HepG2 (cell line): ENCODE results near the gene CDK2. TPM values are rescaled to one million over a fixed set of nuclear protein-coding genes. Genes with fewer than 3 reads are reported as not detected.
A peak's percentile ranks its signal among the peaks of the same experiment; 100 is the strongest.

ENCODE experiments used
- ATAC-seq: fragments of 200-7000 bp; cut with Tn5 transposase; 3 replicates; pipeline ENCODE4 v1.9.1; 2020; ENCODE audit warnings: mild to moderate bottlenecking, moderate library complexity
- BruUV-seq: library from RNA; stranded (reverse); fragments of 400-500 nt; replicated peaks from 2 replicates; lab custom pipeline; 2021; lab: Mats Ljungman, UMichigan
- CTCF ChIA-PET: fragments of 300-600 bp; formaldehyde crosslinking; extraction: SDS; loops from one replicate; lab custom pipeline; 2021; ENCODE audit warnings: low total read pairs, inconsistent platforms, low intra/inter-chr PET ratio; lab: Yijun Ruan, JAX
- POLR2A ChIA-PET: fragments of 350-600 bp; sonication (Branson Sonifier 250); formaldehyde crosslinking; loops from one replicate; lab custom pipeline; 2020; ENCODE audit warnings: antibody characterized with exemption, inconsistent platforms; lab: Yijun Ruan, JAX
- DNase-seq: peaks from one replicate; pipeline ENCODE4 v3.0.0-alpha.2; 2015; ENCODE audit warnings: low spot score
- FAIRE-seq: peaks from 3 replicates; lab custom pipeline; 2011; peaks lifted over from hg19 to GRCh38; lab: Jason Lieb, UNC
- H2AFZ ChIP-seq: one replicate; pipeline ENCODE4 v1.6.1; 2011; ENCODE audit warnings: low read length, inconsistent platforms
- H3K27ac ChIP-seq: fragments of 300-600 bp; 3 replicates; pipeline ENCODE4 v1.8.0; 2011; ENCODE audit warnings: mixed run types, mild to moderate bottlenecking, mixed read lengths, low read length, inconsistent platforms; ENCODE audit not compliant: insufficient read depth; ENCODE audit errors: extremely low read length
- H3K27me3 ChIP-seq, 2 experiments: fragments of 200-600 bp in 1 of 2; 2 replicates in 1 of 2; 3 replicates in 1 of 2; pipeline versions ENCODE4 v1.6.0 to v1.8.0; 2011; ENCODE audit warnings: low read length in 2 of 2, mild to moderate bottlenecking in 2 of 2, moderate library complexity in 2 of 2, inconsistent platforms in 1 of 2; ENCODE audit not compliant: insufficient read depth in 2 of 2, control insufficient read depth in 1 of 2
- H3K36me3 ChIP-seq, 2 experiments: fragments of 200-600 bp in 1 of 2; replicated peaks in 1 of 2; 2 replicates in 1 of 2; 3 replicates in 1 of 2; pipeline versions ENCODE4 v1.5.1 to v1.8.0; 2011; ENCODE audit warnings: low read length in 2 of 2, inconsistent platforms in 1 of 2; ENCODE audit not compliant: insufficient read depth in 2 of 2, control insufficient read depth in 1 of 2
- H3K4me1 ChIP-seq: 2 replicates; pipeline ENCODE4 v1.5.1; 2012; ENCODE audit warnings: low read length, inconsistent platforms; ENCODE audit not compliant: insufficient read depth
- H3K4me2 ChIP-seq: 2 replicates; pipeline ENCODE4 v1.6.0; 2011; ENCODE audit warnings: low read depth, low read length, inconsistent platforms
- H3K4me3 ChIP-seq, 3 experiments: fragments of 200-600 bp in 1 of 3; sonication (generic), shearing (Covaris generic) in 1 of 3; replicated peaks in 1 of 3; 2 replicates each; pipeline ENCODE4 v1.5.1; 2011 to 2016; ENCODE audit warnings: low read length in 3 of 3, inconsistent platforms in 2 of 3, low read depth in 2 of 3, mild to moderate bottlenecking in 2 of 3, control low read depth in 1 of 3, mixed read lengths in 1 of 3; ENCODE audit not compliant: insufficient read depth in 1 of 3
- H3K79me2 ChIP-seq: one replicate; pipeline ENCODE4 v1.6.1; 2011; ENCODE audit warnings: low read length, inconsistent platforms; ENCODE audit not compliant: insufficient read depth
- H3K9ac ChIP-seq: 2 replicates; pipeline ENCODE4 v1.6.0; 2011; ENCODE audit warnings: mild to moderate bottlenecking, low read depth, low read length, inconsistent platforms; ENCODE audit not compliant: insufficient read depth
- H3K9me3 ChIP-seq: 2 replicates; pipeline ENCODE4 v1.5.1; 2012; ENCODE audit warnings: mild to moderate bottlenecking, low read length
- H4K20me1 ChIP-seq: 2 replicates; pipeline ENCODE4 v1.6.0; 2011; ENCODE audit warnings: inconsistent platforms, mild to moderate bottlenecking, low read length, moderate library complexity; ENCODE audit not compliant: insufficient read depth
- FOXO1 ChIP-seq: sonication (generic); formaldehyde crosslinking; IDR thresholded peaks from 2 replicates; pipeline ENCODE4 v1.4.0; 2020; ENCODE audit warnings: missing genetic modification reagents
- GFI1 ChIP-seq: sonication (generic); formaldehyde crosslinking; IDR thresholded peaks from 2 replicates; pipeline ENCODE4 v1.5.0; 2020; ENCODE audit warnings: missing genetic modification reagents, mild to moderate bottlenecking, borderline replicate concordance
- HDAC2 ChIP-seq: sonication (generic); formaldehyde crosslinking; IDR thresholded peaks from 2 replicates; pipeline ENCODE4 v1.4.0; 2020; ENCODE audit warnings: missing genetic modification reagents
- KDM2A ChIP-seq: sonication (generic); formaldehyde crosslinking; IDR thresholded peaks from 2 replicates; pipeline ENCODE4 v1.4.0; 2020; ENCODE audit warnings: low read depth, missing genetic modification reagents, borderline replicate concordance
- KLF13 ChIP-seq: sonication (generic); formaldehyde crosslinking; IDR thresholded peaks from 2 replicates; pipeline ENCODE4 v1.4.0; 2020; ENCODE audit warnings: mild to moderate bottlenecking, missing genetic modification reagents
- PRPF4 ChIP-seq: fragments of 200-400 bp; formaldehyde crosslinking; IDR thresholded peaks from 2 replicates; pipeline ENCODE4 v1.6.1; 2016; ENCODE audit warnings: low read length, low read depth; ENCODE audit not compliant: poor library complexity, severe bottlenecking
- RARG ChIP-seq: sonication (generic); formaldehyde crosslinking; IDR thresholded peaks from 2 replicates; pipeline ENCODE4 v1.4.0; 2020; ENCODE audit warnings: low read depth, mild to moderate bottlenecking, missing genetic modification reagents
- RFX5 ChIP-seq: IDR thresholded peaks from 2 replicates; pipeline ENCODE4 v1.6.1; 2011; ENCODE audit warnings: low read depth, low read length, improper control_type of control experiment
- RNF219 ChIP-seq: sonication (generic); formaldehyde crosslinking; IDR thresholded peaks from 2 replicates; pipeline ENCODE4 v1.5.0; 2020; ENCODE audit warnings: mild to moderate bottlenecking, missing genetic modification reagents
- ZBTB26 ChIP-seq: IDR thresholded peaks from 2 replicates; pipeline ENCODE4 v1.6.1; 2016; ENCODE audit warnings: missing compliant biosample characterization, missing genetic modification reagents, borderline replicate concordance
- ZFP41 ChIP-seq: sonication (generic); formaldehyde crosslinking; IDR thresholded peaks from 2 replicates; pipeline ENCODE4 v1.4.0; 2020; ENCODE audit warnings: mild to moderate bottlenecking, missing genetic modification reagents, borderline replicate concordance
- ZNF414 ChIP-seq: sonication (generic); formaldehyde crosslinking; IDR thresholded peaks from 2 replicates; pipeline ENCODE4 v1.5.0; 2020; ENCODE audit warnings: missing genetic modification reagents
- ZNF704 ChIP-seq: sonication (generic); formaldehyde crosslinking; IDR thresholded peaks from 2 replicates; pipeline ENCODE4 v1.8.1; 2023; ENCODE audit warnings: mild to moderate bottlenecking, inconsistent platforms, moderate library complexity, missing genetic modification reagents, borderline replicate concordance
- ZNF713 ChIP-seq: sonication (generic); formaldehyde crosslinking; IDR thresholded peaks from 2 replicates; pipeline ENCODE4 v1.4.0; 2020; ENCODE audit warnings: mild to moderate bottlenecking, missing genetic modification reagents
- ZNF720 ChIP-seq: sonication (generic); formaldehyde crosslinking; IDR thresholded peaks from 2 replicates; pipeline ENCODE4 v1.4.0; 2020; ENCODE audit warnings: missing genetic modification reagents
- WGBS: methylation state at CpG from one replicate; pipeline ENCODE4 v1.1.6; 2017; ENCODE audit warnings: low lambda C conversion rate; 5-methylcytosine and 5-hydroxymethylcytosine counted together
- in situ Hi-C: cut with HindIII; loops from 2 replicates; pipeline ENCODE4 v1.10.0; 2017; ENCODE audit warnings: low pct_unique_long_range_greater_than_20kb; ENCODE audit not compliant: extremely low pct_ligation_motif_present
- intact Hi-C: fragments of 100-400 bp; cut with micrococcal nuclease; formaldehyde crosslinking; loops from one replicate; pipeline ENCODE4 v1.10.0; 2022; ENCODE audit not compliant: unreplicated experiment
- polyA plus RNA-seq, 8 experiments: library from polyadenylated mRNA; depleted of rRNA in 3 of 8; stranded (reverse) in 7 of 8; unstranded in 1 of 8; fragments of >200 nt; fragmentation: Illumina TruSeq in 4 of 8; extraction: Trizol in 4 of 8; gene quantifications; 2 replicates each; pipeline versions ENCODE4 v1.2.1 to v1.2.3, GENCODE V29; 2011 to 2016; ENCODE audit warnings: low read depth in 4 of 8, missing spikeins in 1 of 8, mixed read lengths in 1 of 8; ENCODE audit not compliant: insufficient read depth in 1 of 8
- total RNA-seq, 5 experiments: library from RNA; depleted of rRNA; stranded (reverse); fragments of >200 nt; fragmentation: Illumina TruSeq; extraction: Trizol; gene quantifications; 2 replicates each; pipeline ENCODE4 v1.2.3, GENCODE V29; 2016; ENCODE audit warnings: low read depth in 1 of 5

Gene CDK2
- total and polyA plus RNA-seq, 2 of the 13 experiments (the other 11 are each of a cell fraction or from before 2014, with no cell fraction given), result 47.5 to 52.6 TPM

- CTCF ChIA-PET, result interaction anchor here (1.5 kb wide), 1 partner anchor 18 kb away, joined by 4 read pairs; no protein-coding TSS in a partner anchor
- intact Hi-C loops, result no loop called here
- TF ChIP-seq ZNF704 (CRISPR knock-in tag) (peak; percentile 70; the same call in 1 of the 2 replicates), RFX5 (peak; percentile 53; the same call in 1 of the 2 replicates), ZNF713 (CRISPR knock-in tag) (0 out of 2 replicates have a peak, but pooled peaks have one; percentile 56), HDAC2 (peak; percentile 52; the same call in 1 of the 2 replicates), FOXO1 (CRISPR knock-in tag) (peak; percentile 67), KDM2A (CRISPR knock-in tag) (peak; percentile 79), KLF13 (no peak), ZFP41 (no peak), RNF219 (CRISPR knock-in tag) (no peak), ZBTB26 (peak; percentile 80; the same call in 1 of the 2 replicates), ZNF720 (CRISPR knock-in tag) (0 out of 2 replicates have a peak, but pooled peaks have one; percentile 54), GFI1 (CRISPR knock-in tag) (peak; percentile 13; the same call in 1 of the 2 replicates), RARG (no peak), PRPF4 (no peak), ZNF414 (no peak; the same call in 1 of the 2 replicates)
These were observed 7.1 kb downstream of the CDK2 start, which contains the start of gene RAB5B for GRCh38 chr12:55973599-55974307. RAB5B (plus strand) TSS chr12:55974078; CDS start chr12:55986961, 12,883 bp downstream.

More at GRCh38 chr12:55973599-55974307, 7.1 kb downstream of the CDK2 start, which contains the start of gene RAB5B:
- peaks cover 31% of the 10 kb centered on the region for H3K79me2 ChIP-seq
- peak; percentile 100 for DNase-seq
- in situ Hi-C loops, result loop anchor here (10.0 kb wide), 1 partner anchor 61 kb away; no protein-coding TSS in a partner anchor
- H3K4me2 ChIP-seq, result peak within 1 kb of the TSS; percentile 86
- no TSS peak for BruUV-seq
- no peaks in the 10 kb centered on the region for H3K9me3 ChIP-seq
- no peaks in the 10 kb centered on the region for H4K20me1 ChIP-seq
- H3K27me3 ChIP-seq, result no peaks in the 10 kb centered on the region
- peaks cover 2 to 16% of the 10 kb centered on the region in 2 experiments; a peak in 4 of 5 replicates for H3K36me3 ChIP-seq
- peak within 1 kb of the TSS; percentile 90 to 99 (median 96) for H3K4me3 ChIP-seq
- H3K4me1 ChIP-seq, result peaks cover 44% of the 10 kb centered on the region
- peak within 1 kb of the TSS; percentile 82 for H3K27ac ChIP-seq
- FAIRE-seq, result peak; percentile 100
- WGBS, result 0% methylated on average over 19 of the region's 39 CpGs
- POLR2A ChIA-PET, result interaction anchor here (0.6 to 3.2 kb wide), 39 partner anchors 10 to 387 kb away, joined by 3 to 60 read pairs (median 6); partner anchors contain the start of genes BLOC1S1, CD63, DNAJC14 and ERBB3
- H3K9ac ChIP-seq, result peak within 1 kb of the TSS; percentile 94
- ATAC-seq, result peak; percentile 95
- no peak within 1 kb of the TSS for H2AFZ ChIP-seq
